SK-N-SH (cell line): ENCODE results near the gene PPP2R5D. TPM values are rescaled to one million over a fixed set of nuclear protein-coding genes. Genes with fewer than 3 reads are reported as not detected.

Experiments used
- CTCF ChIA-PET: fragments of 300-600, 350-600 bp; formaldehyde crosslinking; extraction: SDS; loops from one replicate; lab custom pipeline; 2021; lab: Yijun Ruan, JAX
- POLR2A ChIA-PET: fragments of 350-600 bp; sonication (Branson Sonifier 250); formaldehyde crosslinking; extraction: SDS; loops from one replicate; lab custom pipeline; 2020; ENCODE audit warnings: antibody characterized with exemption, inconsistent platforms; lab: Yijun Ruan, JAX
- DNase-seq: peaks from one replicate; pipeline ENCODE4 v3.0.0; 2012
- H2AFZ ChIP-seq: fragments of 200-600 bp; sonication (generic); 2 replicates; pipeline ENCODE4 v1.8.1; 2016; ENCODE audit warnings: antibody characterized with exemption, mild to moderate bottlenecking, low read depth
- H3F3A ChIP-seq: fragments of 200-600 bp; sonication (generic); replicated peaks from 2 replicates; pipeline ENCODE3; 2016; ENCODE audit warnings: antibody characterized with exemption, mild to moderate bottlenecking; ENCODE audit not compliant: insufficient read depth
- H3K27ac ChIP-seq, 2 experiments: fragments of 200-500 bp in 1 of 2; fragments of 200-600 bp in 1 of 2; sonication (Bioruptor generic) in 1 of 2; sonication (generic), shearing (Covaris generic) in 1 of 2; 2 replicates each; pipeline versions ENCODE4 v1.5.1 to v1.6.1; 2014 to 2016; ENCODE audit warnings: low read depth in 2 of 2, inconsistent platforms in 1 of 2, low read length in 1 of 2, mild to moderate bottlenecking in 1 of 2, mixed read lengths in 1 of 2
- H3K27me3 ChIP-seq: fragments of 200-600 bp; sonication (generic), shearing (Covaris generic); 2 replicates; pipeline ENCODE4 v1.6.1; 2016; ENCODE audit warnings: mixed run types; ENCODE audit not compliant: insufficient read depth
- H3K36me3 ChIP-seq, 2 experiments: fragments of 200-500 bp in 1 of 2; fragments of 200-600 bp in 1 of 2; sonication (Bioruptor generic) in 1 of 2; sonication (generic) in 1 of 2; replicated peaks in 1 of 2; 2 replicates each; pipeline versions ENCODE3 to v1.5.1; 2014 to 2016; ENCODE audit warnings: low read length in 1 of 2, mild to moderate bottlenecking in 1 of 2; ENCODE audit not compliant: insufficient read depth in 2 of 2, control insufficient read depth in 1 of 2
- H3K4me1 ChIP-seq, 2 experiments: fragments of 200-500 bp in 1 of 2; fragments of 200-600 bp in 1 of 2; sonication (Bioruptor generic) in 1 of 2; sonication (generic), shearing (Covaris generic) in 1 of 2; 2 replicates each; pipeline versions ENCODE4 v1.5.1 to v1.6.1; 2014 to 2016; ENCODE audit warnings: low read depth in 1 of 2, low read length in 1 of 2, mixed run types in 1 of 2; ENCODE audit not compliant: insufficient read depth in 2 of 2, control insufficient read depth in 1 of 2
- H3K4me2 ChIP-seq: fragments of 200-600 bp; sonication (generic), shearing (Covaris generic); 2 replicates; pipeline ENCODE4 v1.6.1; 2017; ENCODE audit warnings: mixed run types
- H3K4me3 ChIP-seq, 2 experiments: fragments of 200-500 bp in 1 of 2; fragments of 200-600 bp in 1 of 2; sonication (Bioruptor generic) in 1 of 2; sonication (generic), shearing (Covaris generic) in 1 of 2; 2 replicates each; pipeline versions ENCODE4 v1.5.1 to v1.8.1; 2014 to 2016; ENCODE audit warnings: low read depth in 2 of 2, inconsistent platforms in 1 of 2, low read length in 1 of 2, mild to moderate bottlenecking in 1 of 2, mixed read lengths in 1 of 2, moderate library complexity in 1 of 2
- H3K79me2 ChIP-seq: fragments of 200-600 bp; sonication (generic); 2 replicates; pipeline ENCODE4 v1.8.1; 2017; ENCODE audit warnings: mild to moderate bottlenecking; ENCODE audit not compliant: insufficient read depth
- H3K9ac ChIP-seq: fragments of 200-600 bp; sonication (generic); 2 replicates; pipeline ENCODE4 v1.6.1; 2017; ENCODE audit warnings: mixed run types
- H3K9me2 ChIP-seq: fragments of 200-600 bp; sonication (generic); 2 replicates; pipeline ENCODE4 v1.6.1; 2017; ENCODE audit warnings: mixed run types
- H3K9me3 ChIP-seq: fragments of 200-600 bp; sonication (generic); 2 replicates; pipeline ENCODE4 v1.6.1; 2017; ENCODE audit warnings: mixed run types, mild to moderate bottlenecking, moderate library complexity
- H4K20me1 ChIP-seq: fragments of 200-600 bp; sonication (generic); 2 replicates; pipeline ENCODE4 v1.6.1; 2017; ENCODE audit warnings: mild to moderate bottlenecking, mixed run types; ENCODE audit not compliant: insufficient read depth
- CHD2 ChIP-seq: fragments of 150-350 bp; IDR thresholded peaks from 2 replicates; pipeline ENCODE4 v1.6.1; 2018; ENCODE audit warnings: low read length; ENCODE audit not compliant: partially characterized antibody
- EZH2phosphoT487 ChIP-seq: fragments of 200-600 bp; sonication (generic); IDR thresholded peaks from 2 replicates; pipeline ENCODE4 v1.6.1; 2017; ENCODE audit warnings: low read depth, mixed run types, mild to moderate bottlenecking, antibody characterized with exemption, moderate library complexity, borderline replicate concordance
- GATA2 ChIP-seq: sonication (generic); formaldehyde crosslinking; IDR thresholded peaks from 2 replicates; pipeline ENCODE4 v1.5.0; 2020; ENCODE audit warnings: mild to moderate bottlenecking, missing genetic modification reagents
- MXI1 ChIP-seq: IDR thresholded peaks from 2 replicates; pipeline ENCODE4 v1.6.1; 2012; ENCODE audit warnings: mild to moderate bottlenecking, low read depth, low read length, improper control_type of control experiment
- NRF1 ChIP-seq: IDR thresholded peaks from 2 replicates; pipeline ENCODE4 v1.6.1; 2012; ENCODE audit warnings: low read depth, mild to moderate bottlenecking, low read length
- SIN3A ChIP-seq: IDR thresholded peaks from 2 replicates; pipeline ENCODE4 v1.6.1; 2012; ENCODE audit warnings: low read depth, mild to moderate bottlenecking, low read length, moderate library complexity, borderline replicate concordance
- SMC3 ChIP-seq: IDR thresholded peaks from 2 replicates; pipeline ENCODE4 v1.6.1; 2012; ENCODE audit warnings: low read depth, low read length, improper control_type of control experiment
- TAF1 ChIP-seq: IDR thresholded peaks from 2 replicates; pipeline ENCODE4 v1.6.1; 2012; ENCODE audit warnings: low read depth, mild to moderate bottlenecking, low read length, moderate library complexity, borderline replicate concordance
- YY1 ChIP-seq: IDR thresholded peaks from 2 replicates; pipeline ENCODE4 v1.4.0; 2012; ENCODE audit warnings: low read depth, mild to moderate bottlenecking
- WGBS: methylation state at CpG from one replicate; pipeline ENCODE4 v1.1.6; 2017; ENCODE audit warnings: low lambda C conversion rate; 5-methylcytosine and 5-hydroxymethylcytosine counted together
- polyA plus RNA-seq, 3 experiments: library from polyadenylated mRNA; depleted of rRNA; stranded (reverse); fragments of >200 nt; gene quantifications; 2 replicates each; pipeline ENCODE4 v1.2.3, GENCODE V29; 2012
- TF ChIP-seq, protein P1 (sequence below): fragments of 150-350 bp; IDR thresholded peaks from 2 replicates; pipeline ENCODE4 v1.6.1; 2016; ENCODE audit warnings: mild to moderate bottlenecking, low read depth, low read length
- TF ChIP-seq, protein P2 (sequence below): IDR thresholded peaks from 2 replicates; pipeline ENCODE4 v1.4.0; 2012; ENCODE audit warnings: low read depth, borderline replicate concordance

Gene PPP2R5D
- polyA plus RNA-seq, 1 of the 3 experiments (the other 2 are of a cell fraction), result 37.6 TPM

DNA sequence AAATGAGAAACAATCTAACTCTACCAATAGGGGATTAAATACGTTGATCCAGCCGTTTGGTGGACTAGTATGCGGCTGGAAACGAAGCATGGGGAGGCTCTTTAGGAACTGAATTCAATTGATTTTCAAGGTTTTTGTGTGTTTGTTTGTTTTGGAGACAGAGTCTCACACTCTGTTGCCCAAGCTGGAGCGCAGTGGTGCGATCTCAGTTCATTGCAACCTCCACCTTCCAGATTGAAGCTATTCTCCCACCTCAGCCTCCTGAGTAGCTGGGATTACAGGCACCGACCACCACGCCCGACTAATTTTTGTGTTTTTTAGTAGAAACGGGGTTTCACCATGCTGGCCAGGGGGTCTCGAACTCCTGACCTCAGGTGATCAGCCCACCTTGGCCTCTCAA, 48.0 kb upstream of the PPP2R5D start:
- Histone ChIP-seq H3F3A (peaks cover 6% of the 10 kb centered on the region), H3K9me2 (no peaks in the 10 kb centered on the region), H3K79me2 (peaks cover 37% of the 10 kb centered on the region), H3K9me3 (no peaks in the 10 kb centered on the region), H3K27ac (no peak overlapping the region), H3K4me2 (no peak overlapping the region), H3K4me3 (no peak overlapping the region), H3K27me3 (no peaks in the 10 kb centered on the region), H4K20me1 (no peaks in the 10 kb centered on the region; the same call in 1 of the 2 replicates), H3K4me1 (peaks cover 0 to 8% of the 10 kb centered on the region in 2 experiments; a peak in 1 of 4 replicates), H3K36me3 (peaks cover 39 to 40% of the 10 kb centered on the region in 2 experiments), H3K9ac (no peak overlapping the region), H2AFZ (no peak overlapping the region)
- WGBS, result 93% methylated on average over 11 of the region's 11 CpGs
- ChIA-PET CTCF (interaction anchor here (1.0 kb wide), 1 partner anchor 28 kb away, joined by 3 read pairs; no protein-coding TSS in a partner anchor), POLR2A (no interaction called here)
- no peak for TF ChIP-seq TAF1
- no peak for TF ChIP-seq NRF1
- TF ChIP-seq YY1, result no peak
- TF ChIP-seq EZH2phosphoT487, result no peak
- no peak for DNase-seq

DNA sequence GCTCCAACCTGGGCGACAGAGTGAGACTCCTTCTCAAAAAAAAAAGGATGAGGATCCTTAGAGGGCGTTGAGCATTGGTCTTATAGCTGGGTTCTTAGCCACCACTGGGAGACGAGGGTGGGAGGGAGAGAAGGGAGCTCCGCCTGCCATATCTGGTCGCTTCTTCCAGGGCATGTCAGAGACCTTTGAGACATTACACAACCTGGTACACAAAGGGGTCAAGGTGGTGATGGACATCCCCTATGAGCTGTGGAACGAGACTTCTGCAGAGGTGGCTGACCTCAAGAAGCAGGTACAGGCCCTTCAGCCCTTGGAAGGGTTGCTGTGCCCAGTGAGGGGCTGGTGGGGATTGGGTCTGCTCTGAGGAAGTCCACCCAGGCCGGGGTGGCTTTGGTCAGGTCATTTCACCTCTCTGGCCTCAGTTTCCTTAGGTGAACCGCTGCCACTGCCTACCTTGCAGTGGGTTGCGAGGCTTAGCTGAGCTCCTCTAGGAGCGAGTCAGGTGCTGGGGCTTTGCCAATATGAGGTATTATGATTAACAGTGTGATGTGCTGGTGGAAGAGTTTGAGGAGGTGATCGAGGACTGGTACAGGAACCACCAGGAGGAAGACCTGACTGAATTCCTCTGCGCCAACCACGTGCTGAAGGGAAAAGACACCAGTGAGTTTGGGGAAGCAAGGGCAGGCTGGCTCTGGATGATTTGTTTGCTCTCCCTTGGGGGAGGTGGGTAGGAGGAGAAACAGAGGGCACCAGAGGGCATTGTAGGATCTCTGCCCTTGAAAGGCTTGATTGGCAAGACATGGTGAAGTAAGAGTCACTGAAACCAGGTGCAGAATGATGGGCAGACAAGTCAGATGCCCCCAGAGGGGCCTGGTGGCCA, 46.6 kb upstream of the PPP2R5D start:
- POLR2A ChIA-PET, result no interaction called here
- H3K27ac ChIP-seq, result no peak overlapping the region
- H3K4me2 ChIP-seq, result no peak overlapping the region
- TF ChIP-seq MXI1, result no peak
- TF ChIP-seq SIN3A, result no peak
- TF ChIP-seq CHD2, result no peak
- TF ChIP-seq GATA2 (CRISPR knock-in tag), result no peak
- TF ChIP-seq SMC3, result no peak
- TF ChIP-seq, protein P1, sequence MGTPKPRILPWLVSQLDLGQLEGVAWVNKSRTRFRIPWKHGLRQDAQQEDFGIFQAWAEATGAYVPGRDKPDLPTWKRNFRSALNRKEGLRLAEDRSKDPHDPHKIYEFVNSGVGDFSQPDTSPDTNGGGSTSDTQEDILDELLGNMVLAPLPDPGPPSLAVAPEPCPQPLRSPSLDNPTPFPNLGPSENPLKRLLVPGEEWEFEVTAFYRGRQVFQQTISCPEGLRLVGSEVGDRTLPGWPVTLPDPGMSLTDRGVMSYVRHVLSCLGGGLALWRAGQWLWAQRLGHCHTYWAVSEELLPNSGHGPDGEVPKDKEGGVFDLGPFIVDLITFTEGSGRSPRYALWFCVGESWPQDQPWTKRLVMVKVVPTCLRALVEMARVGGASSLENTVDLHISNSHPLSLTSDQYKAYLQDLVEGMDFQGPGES, result no peak
- TF ChIP-seq, protein P2, sequence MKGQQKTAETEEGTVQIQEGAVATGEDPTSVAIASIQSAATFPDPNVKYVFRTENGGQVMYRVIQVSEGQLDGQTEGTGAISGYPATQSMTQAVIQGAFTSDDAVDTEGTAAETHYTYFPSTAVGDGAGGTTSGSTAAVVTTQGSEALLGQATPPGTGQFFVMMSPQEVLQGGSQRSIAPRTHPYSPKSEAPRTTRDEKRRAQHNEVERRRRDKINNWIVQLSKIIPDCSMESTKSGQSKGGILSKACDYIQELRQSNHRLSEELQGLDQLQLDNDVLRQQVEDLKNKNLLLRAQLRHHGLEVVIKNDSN, result no peak
- TF ChIP-seq, all 33 proteins: peak for 0
- 93% methylated on average over 10 of the region's 13 CpGs for WGBS
- CTCF ChIA-PET, result interaction anchor here (1.0 kb wide), 1 partner anchor 9 kb away, joined by 5 read pairs; no protein-coding TSS in a partner anchor
- peaks cover 39 to 42% of the 10 kb centered on the region in 2 experiments for H3K36me3 ChIP-seq
- H3K9ac ChIP-seq, result no peak overlapping the region
- peaks cover 23% of the 10 kb centered on the region for H3K79me2 ChIP-seq
- DNase-seq, result no peak
- no peaks in the 10 kb centered on the region; the same call in 1 of the 2 replicates for H4K20me1 ChIP-seq
- no peaks in the 10 kb centered on the region for H3K27me3 ChIP-seq
- H2AFZ ChIP-seq, result no peak overlapping the region
- peaks cover 0 to 4% of the 10 kb centered on the region in 2 experiments; a peak in 1 of 4 replicates for H3K4me1 ChIP-seq
- no peaks in the 10 kb centered on the region for H3K9me3 ChIP-seq
- no peak overlapping the region for H3K4me3 ChIP-seq
- H3K9me2 ChIP-seq, result no peaks in the 10 kb centered on the region
- no peaks in the 10 kb centered on the region for H3F3A ChIP-seq
